IPS-20b (cell line): Measurements from ENCODE around the gene MAP7.

Source experiments
- H3K27ac ChIP-seq: one replicate; pipeline ENCODE4 v1.5.1; 2013; ENCODE audit warnings: low read length
- H3K27me3 ChIP-seq: 2 replicates; pipeline ENCODE4 v1.6.1; 2013; ENCODE audit warnings: mild to moderate bottlenecking, low read length, inconsistent platforms; ENCODE audit not compliant: insufficient read depth
- H3K36me3 ChIP-seq: 2 replicates; pipeline ENCODE4 v1.6.1; 2013; ENCODE audit warnings: low read depth, mild to moderate bottlenecking, inconsistent platforms, low read length, moderate library complexity; ENCODE audit not compliant: insufficient read depth
- H3K4me1 ChIP-seq: 2 replicates; pipeline ENCODE4 v1.6.1; 2013; ENCODE audit warnings: mild to moderate bottlenecking, control low read depth, inconsistent platforms, low read length, moderate library complexity; ENCODE audit not compliant: insufficient read depth
- H3K4me3 ChIP-seq: 2 replicates; pipeline ENCODE4 v1.5.1; 2013; ENCODE audit warnings: mild to moderate bottlenecking, low read length, inconsistent platforms
- H3K9ac ChIP-seq: 2 replicates; pipeline ENCODE4 v1.6.1; 2013; ENCODE audit warnings: low read depth, mild to moderate bottlenecking, inconsistent platforms, low read length, moderate library complexity
- H3K9me3 ChIP-seq: 2 replicates; pipeline ENCODE4 v1.6.1; 2013; ENCODE audit warnings: mild to moderate bottlenecking, low read depth, low read length, inconsistent platforms; ENCODE audit not compliant: insufficient read depth

MAP7 gene

DNA sequence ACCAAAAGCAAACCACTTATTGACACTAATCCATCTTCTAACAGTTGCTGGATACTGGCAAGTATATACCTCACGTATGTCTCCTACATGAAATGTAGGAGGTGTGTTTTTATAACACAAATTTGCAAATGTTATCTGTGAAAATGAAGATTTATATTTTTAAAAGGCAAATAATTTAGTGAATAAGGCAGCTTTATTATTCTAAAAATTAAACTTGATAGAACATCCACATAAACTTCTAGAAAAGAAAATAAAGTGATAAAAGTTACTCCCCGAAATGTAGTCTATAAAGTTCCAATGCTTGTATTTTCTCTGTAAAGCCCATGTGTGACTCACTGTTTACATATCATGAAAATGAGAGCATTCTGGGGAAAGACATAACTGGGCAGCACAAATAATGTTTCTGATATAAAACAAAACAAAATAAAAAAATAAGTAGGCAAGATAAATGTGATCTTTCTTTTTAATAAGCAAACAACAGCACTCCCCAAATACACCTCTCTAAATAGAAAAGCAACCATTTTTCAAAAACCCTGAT, 84.4 kb downstream of the MAP7 start:
- Histone ChIP-seq H3K4me1 (peaks cover 17% of the 10 kb centered on the region), H3K4me3 (no peak overlapping the region), H3K9ac (no peak overlapping the region), H3K27me3 (no peaks in the 10 kb centered on the region), H3K36me3 (no peaks in the 10 kb centered on the region), H3K27ac (no peak overlapping the region), H3K9me3 (no peaks in the 10 kb centered on the region)

DNA sequence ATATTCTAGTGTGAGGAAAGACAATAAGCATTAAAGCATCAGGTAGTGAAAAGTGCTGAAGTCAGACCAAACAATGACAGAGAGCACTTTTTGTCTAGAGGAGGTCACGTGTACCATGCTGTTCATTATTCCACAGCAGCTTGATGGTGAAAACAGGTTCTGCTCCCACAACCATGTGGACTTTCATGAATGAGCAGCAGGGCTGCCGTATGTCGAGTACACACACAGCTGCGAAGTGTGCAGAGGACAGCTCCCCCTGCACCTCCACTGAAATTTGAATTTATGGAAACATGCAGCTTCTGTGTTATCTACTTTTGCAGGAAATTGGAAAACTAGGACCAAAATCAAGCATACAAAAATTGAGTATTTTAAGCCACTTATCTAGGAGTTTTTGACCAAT, 85.3 kb downstream of the MAP7 start:
- Histone ChIP-seq H3K27me3 (no peaks in the 10 kb centered on the region), H3K27ac (no peak overlapping the region), H3K36me3 (no peaks in the 10 kb centered on the region), H3K9ac (no peak overlapping the region), H3K9me3 (no peaks in the 10 kb centered on the region), H3K4me3 (no peak overlapping the region), H3K4me1 (peaks cover 8% of the 10 kb centered on the region; the same call in 1 of the 2 replicates)

DNA sequence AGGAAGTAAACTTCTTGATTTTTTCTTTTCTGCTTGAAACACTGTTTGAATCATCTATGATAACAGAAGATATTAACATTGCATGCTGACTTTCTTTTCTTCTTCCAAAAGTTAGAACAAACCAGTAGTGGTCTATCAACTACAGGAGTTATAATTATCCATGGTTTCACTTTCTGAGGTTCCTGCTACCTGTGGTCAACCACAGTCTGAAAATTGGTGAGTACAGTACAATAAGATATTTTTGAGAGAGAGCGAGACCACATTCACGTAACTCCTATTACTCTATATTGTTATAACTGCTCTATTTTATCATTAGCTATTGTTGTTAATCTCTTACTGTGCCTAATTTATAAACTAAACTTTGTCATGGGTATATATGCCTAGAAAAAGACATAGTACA, 86.1 kb downstream of the MAP7 start:
- Histone ChIP-seq H3K36me3 (no peaks in the 10 kb centered on the region), H3K9ac (no peak overlapping the region), H3K4me1 (peaks cover 4% of the 10 kb centered on the region; the same call in 1 of the 2 replicates), H3K27me3 (no peaks in the 10 kb centered on the region), H3K4me3 (no peak overlapping the region), H3K27ac (no peak overlapping the region), H3K9me3 (no peaks in the 10 kb centered on the region)

DNA sequence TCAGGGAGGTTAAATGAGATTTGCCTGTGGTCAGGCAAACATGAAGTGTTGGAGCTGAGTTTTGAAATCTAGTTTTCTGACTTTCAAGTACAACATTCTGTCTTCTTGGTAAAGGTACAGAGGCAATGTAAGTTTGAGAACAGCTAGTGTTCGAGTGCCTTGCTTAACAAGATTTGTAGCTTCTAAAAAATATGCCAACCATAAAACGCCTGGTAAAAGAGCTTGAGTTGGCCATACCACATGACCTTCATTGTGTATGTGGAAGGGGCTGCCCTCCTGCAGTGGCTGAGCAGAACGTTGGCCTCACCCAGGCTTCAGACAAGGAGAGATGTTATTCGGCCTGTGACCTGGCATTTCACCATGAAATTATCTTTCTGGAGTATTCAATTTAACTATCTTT, 86.5 kb downstream of the MAP7 start:
- Histone ChIP-seq H3K27me3 (no peaks in the 10 kb centered on the region), H3K27ac (no peak overlapping the region), H3K9me3 (no peaks in the 10 kb centered on the region), H3K9ac (no peak overlapping the region), H3K4me3 (no peak overlapping the region), H3K36me3 (no peaks in the 10 kb centered on the region), H3K4me1 (peaks cover 4% of the 10 kb centered on the region; the same call in 1 of the 2 replicates)

DNA sequence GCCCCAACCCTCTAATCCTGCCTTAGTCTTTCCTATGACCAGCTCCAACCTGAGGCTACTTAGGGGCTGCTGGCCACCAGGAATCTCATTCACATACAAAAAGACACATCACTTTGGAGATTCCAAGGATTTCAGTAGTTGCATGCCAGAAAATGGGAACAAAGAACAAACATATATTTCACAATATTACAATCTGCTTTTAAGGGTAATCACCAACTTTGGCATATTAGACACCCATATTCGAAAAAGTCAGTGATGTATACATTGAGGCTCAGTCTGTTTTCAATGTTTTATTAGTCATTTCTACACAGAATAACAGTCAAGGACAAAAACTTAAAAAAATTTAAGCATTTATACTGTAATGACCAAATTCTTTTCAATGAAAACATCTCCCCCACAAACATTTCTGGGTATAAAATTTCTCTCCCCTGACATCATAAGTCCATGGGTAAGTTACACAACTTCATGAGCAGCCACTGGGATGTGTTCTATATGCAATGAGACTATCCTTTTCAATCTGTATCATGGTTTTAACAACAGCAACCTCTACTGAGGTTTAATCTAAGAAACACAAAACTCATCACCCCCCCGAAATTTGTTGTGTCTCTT, 103.5 kb downstream of the MAP7 start:
- no peaks in the 10 kb centered on the region for H3K36me3 ChIP-seq
- peaks cover 6% of the 10 kb centered on the region; the same call in 1 of the 2 replicates for H3K4me1 ChIP-seq

DNA sequence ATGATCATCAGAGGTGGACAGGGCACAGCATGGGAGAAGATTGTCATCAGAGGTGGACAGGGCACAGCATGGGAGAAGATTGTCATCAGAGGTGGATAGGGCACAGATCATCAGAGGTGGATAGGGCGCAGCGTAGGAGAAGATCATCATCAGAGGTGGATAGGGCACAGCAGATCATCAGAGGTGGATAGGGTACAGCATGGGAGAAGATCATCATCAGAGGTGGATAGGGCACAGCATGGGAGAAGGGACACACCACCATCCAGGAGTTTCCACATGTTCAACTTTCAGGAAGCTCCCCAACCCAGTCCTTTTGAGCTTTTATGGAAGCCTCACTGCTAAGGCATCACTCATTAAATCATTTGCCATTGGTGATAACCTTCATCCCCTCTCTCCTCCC, 104.1 kb downstream of the MAP7 start:
- Histone ChIP-seq H3K4me3 (no peak overlapping the region), H3K9me3 (no peaks in the 10 kb centered on the region), H3K4me1 (peaks cover 6% of the 10 kb centered on the region; the same call in 1 of the 2 replicates), H3K9ac (no peak overlapping the region), H3K27me3 (no peaks in the 10 kb centered on the region), H3K27ac (no peak overlapping the region), H3K36me3 (no peaks in the 10 kb centered on the region)

More for the DNA sequence above, 103.5 kb downstream of the MAP7 start:
- Histone ChIP-seq H3K27me3 (no peaks in the 10 kb centered on the region), H3K9me3 (no peaks in the 10 kb centered on the region), H3K9ac (no peak overlapping the region), H3K27ac (no peak overlapping the region), H3K4me3 (no peak overlapping the region)

DNA sequence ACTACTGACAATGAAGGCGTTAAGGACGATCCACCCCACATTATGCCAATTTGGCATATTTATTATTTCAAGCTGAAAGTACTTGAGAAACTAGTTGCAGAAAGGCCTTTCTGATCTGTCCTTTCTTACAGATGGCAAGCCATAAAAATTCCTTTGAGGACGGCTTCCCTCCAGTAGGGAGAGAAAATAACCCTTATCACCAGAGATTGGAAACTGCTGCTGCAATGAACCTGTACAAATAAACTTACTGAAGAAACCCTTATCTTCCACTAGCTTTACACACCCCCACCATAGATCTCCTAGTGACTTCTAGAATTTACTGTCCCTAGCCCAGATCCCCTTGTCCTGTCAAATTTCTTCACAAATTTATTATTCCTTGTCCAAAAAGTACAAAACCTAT, 105.2 kb downstream of the MAP7 start:
- H3K36me3 ChIP-seq = no peaks in the 10 kb centered on the region

DNA sequence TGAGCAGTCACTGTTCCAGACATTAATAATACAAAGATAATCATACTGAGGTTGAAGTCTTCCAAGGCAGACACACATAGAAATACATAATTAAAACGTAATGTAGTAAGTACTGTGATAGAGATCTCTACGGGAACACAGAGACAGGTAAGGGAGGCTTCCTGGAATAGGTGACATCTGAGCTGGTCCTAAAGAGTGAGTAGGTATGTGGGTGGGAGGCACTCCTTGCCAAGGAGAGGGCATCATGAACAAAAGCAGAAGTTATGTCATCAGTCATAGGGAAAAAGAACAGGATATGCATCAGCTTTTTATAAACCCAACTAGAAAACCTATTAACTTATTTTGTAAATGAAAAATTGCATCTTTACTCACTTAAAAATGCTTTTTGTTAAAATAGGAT, 110.0 kb downstream of the MAP7 start:
- no peaks in the 10 kb centered on the region for H3K27me3 ChIP-seq
- no peak overlapping the region for H3K4me3 ChIP-seq
- no peaks in the 10 kb centered on the region for H3K9me3 ChIP-seq
- no peak overlapping the region for H3K27ac ChIP-seq
- H3K9ac ChIP-seq = no peak overlapping the region
- H3K4me1 ChIP-seq = peaks cover 34% of the 10 kb centered on the region
- no peaks in the 10 kb centered on the region for H3K36me3 ChIP-seq

More for the DNA sequence above, 105.2 kb downstream of the MAP7 start:
- H3K27ac ChIP-seq = no peak overlapping the region
- H3K4me1 ChIP-seq = peaks cover 4% of the 10 kb centered on the region; the same call in 1 of the 2 replicates
- H3K9ac ChIP-seq = no peak overlapping the region
- no peaks in the 10 kb centered on the region for H3K9me3 ChIP-seq
- no peaks in the 10 kb centered on the region for H3K27me3 ChIP-seq
- H3K4me3 ChIP-seq = no peak overlapping the region

DNA sequence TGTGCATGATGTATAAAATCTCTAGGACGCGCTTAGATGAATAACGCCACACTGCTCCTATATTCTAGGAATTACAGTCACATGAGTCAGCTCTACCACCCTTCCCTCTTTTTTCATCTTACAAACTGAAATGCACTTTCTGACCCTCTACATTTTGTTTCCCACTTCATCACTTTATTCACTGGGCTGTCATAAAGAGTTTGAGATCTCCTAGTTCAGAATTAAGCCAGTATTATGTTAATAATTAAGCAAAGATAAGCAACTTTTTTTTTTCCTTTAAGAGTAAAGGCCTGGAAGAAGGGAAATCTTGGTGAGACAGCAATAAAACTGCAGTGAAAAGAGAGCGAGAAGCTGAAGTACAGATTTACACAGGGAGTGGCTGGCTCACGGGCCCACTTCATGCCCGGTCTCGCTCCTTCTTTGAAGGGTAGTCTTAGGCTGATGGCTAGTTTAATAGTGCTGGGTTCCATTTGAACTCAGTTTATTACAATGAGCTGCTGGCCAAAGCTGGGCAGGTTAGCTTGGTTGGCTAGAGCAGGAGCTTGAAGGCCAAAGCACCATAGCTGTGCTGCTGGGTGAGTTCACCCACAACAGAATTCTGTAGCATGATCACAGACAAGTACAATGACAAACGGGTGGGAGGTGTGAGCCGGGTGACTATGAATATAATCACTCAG, 110.6 kb downstream of the MAP7 start:
- Histone ChIP-seq H3K4me3 (no peak overlapping the region), H3K27me3 (no peaks in the 10 kb centered on the region), H3K9me3 (no peaks in the 10 kb centered on the region), H3K4me1 (peaks cover 38% of the 10 kb centered on the region), H3K9ac (no peak overlapping the region), H3K27ac (no peak overlapping the region), H3K36me3 (no peaks in the 10 kb centered on the region)

DNA sequence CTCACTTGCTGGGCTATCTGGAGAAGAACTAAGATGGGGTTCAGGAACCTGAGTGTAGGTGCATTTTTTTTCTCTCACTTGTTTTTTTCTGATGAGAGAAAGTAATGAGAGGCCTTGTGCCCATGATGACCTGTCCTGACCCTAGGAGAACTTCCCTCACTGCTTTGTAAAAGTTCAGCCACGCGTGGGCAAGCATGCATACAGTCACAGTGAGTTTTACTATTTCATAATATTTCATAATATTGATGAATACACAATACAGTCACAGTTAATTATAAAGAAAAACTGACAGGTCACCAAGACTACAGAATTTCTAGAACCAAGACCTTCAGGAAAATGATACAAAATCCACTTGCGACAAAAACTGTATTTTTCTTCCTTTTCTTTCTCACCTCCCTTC, 111.8 kb downstream of the MAP7 start:
- Histone ChIP-seq H3K9me3 (no peaks in the 10 kb centered on the region), H3K4me3 (no peak overlapping the region), H3K36me3 (no peaks in the 10 kb centered on the region), H3K27me3 (no peaks in the 10 kb centered on the region), H3K4me1 (peaks cover 44% of the 10 kb centered on the region), H3K9ac (no peak overlapping the region), H3K27ac (no peak overlapping the region)

DNA sequence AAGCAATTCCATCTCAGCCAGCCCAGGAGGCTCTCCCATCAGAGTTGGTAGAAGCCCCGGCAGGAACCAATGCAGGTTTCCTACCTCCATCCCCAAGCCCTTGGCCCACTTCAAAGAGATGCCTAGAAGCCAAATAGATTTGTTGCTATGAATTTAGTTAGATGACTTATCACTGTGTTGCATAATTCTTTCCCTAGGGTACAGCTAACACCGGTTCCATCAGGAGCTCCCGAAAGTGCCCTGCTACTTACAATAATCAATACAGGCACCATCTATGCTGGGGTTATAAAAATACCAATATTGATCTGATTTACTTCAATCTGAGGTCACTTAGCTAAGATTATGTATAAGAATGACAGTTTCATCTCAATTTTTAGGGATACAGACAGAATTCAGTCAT, 113.0 kb downstream of the MAP7 start:
- Histone ChIP-seq H3K9ac (no peak overlapping the region), H3K27ac (no peak overlapping the region), H3K27me3 (no peaks in the 10 kb centered on the region), H3K4me3 (no peak overlapping the region), H3K9me3 (no peaks in the 10 kb centered on the region), H3K36me3 (no peaks in the 10 kb centered on the region), H3K4me1 (peaks cover 47% of the 10 kb centered on the region)

DNA sequence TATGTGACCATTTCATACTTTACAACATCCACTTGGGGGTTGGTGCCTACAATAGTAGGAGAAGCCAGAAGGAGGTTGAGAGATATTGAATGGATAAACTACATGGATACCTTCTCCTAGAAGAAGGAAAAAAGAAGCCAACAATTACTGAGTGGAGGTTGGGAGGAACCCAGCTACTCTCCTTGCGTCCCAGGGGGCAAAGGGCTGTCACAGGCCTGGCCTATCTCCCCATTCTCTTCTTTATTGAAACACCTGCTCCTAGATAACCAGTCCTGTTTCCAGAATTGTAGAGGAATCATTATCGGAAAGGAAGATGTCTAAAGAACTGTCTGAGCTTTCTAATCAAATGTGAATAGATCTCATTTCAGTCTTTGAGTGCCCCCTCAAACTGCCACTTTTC, 115.1 kb downstream of the MAP7 start:
- peak overlapping the region; percentile 1; the same call in 1 of the 2 replicates for H3K4me3 ChIP-seq
- H3K27me3 ChIP-seq = no peaks in the 10 kb centered on the region
- H3K9me3 ChIP-seq = no peaks in the 10 kb centered on the region
- H3K27ac ChIP-seq = no peak overlapping the region
- peaks cover 47% of the 10 kb centered on the region for H3K4me1 ChIP-seq
- peak overlapping the region; percentile 23 for H3K9ac ChIP-seq
- H3K36me3 ChIP-seq = no peaks in the 10 kb centered on the region
